Immature natural killer cell (primary cell): ENCODE results near the gene COA8. TPM values are rescaled to one million over a fixed set of nuclear protein-coding genes. Genes with fewer than 3 reads are reported as not detected.

ENCODE experiments used
- DNase-seq, 3 donors: peaks; one replicate each; pipeline ENCODE4 v3.0.0; 2022; ENCODE audit warnings: mixed read lengths in 1 of 3
- H3K27ac Mint-ChIP-seq, 6 donors: one replicate each; pipeline ENCODE4 v1.8.0; 2020; ENCODE audit warnings: mixed read lengths in 6 of 6, mild to moderate bottlenecking in 5 of 6, inconsistent platforms in 4 of 6, moderate library complexity in 3 of 6
- H3K27me3 Mint-ChIP-seq, 3 donors: one replicate each; pipeline ENCODE4 v1.8.0; 2020 to 2021; ENCODE audit warnings: low read depth in 3 of 3, mild to moderate bottlenecking in 3 of 3, mixed read lengths in 3 of 3, moderate library complexity in 3 of 3, inconsistent platforms in 1 of 3
- H3K36me3 Mint-ChIP-seq, 3 donors: one replicate each; pipeline ENCODE4 v1.8.0; 2020; ENCODE audit warnings: mixed read lengths in 3 of 3, inconsistent platforms in 2 of 3, mild to moderate bottlenecking in 2 of 3
- H3K4me1 Mint-ChIP-seq, 2 donors: one replicate each; pipeline ENCODE4 v1.8.0; 2020; ENCODE audit warnings: inconsistent platforms in 2 of 2, mild to moderate bottlenecking in 2 of 2, mixed read lengths in 2 of 2, moderate library complexity in 1 of 2
- H3K4me3 Mint-ChIP-seq, 5 donors: one replicate each; pipeline ENCODE4 v1.8.0; 2020; ENCODE audit warnings: mild to moderate bottlenecking in 5 of 5, mixed read lengths in 5 of 5, inconsistent platforms in 3 of 5, moderate library complexity in 3 of 5
- H3K9me3 Mint-ChIP-seq, 6 donors: one replicate each; pipeline ENCODE4 v1.8.0; 2020; ENCODE audit warnings: mild to moderate bottlenecking in 6 of 6, mixed read lengths in 6 of 6, inconsistent platforms in 4 of 6, moderate library complexity in 3 of 6
- polyA plus RNA-seq, 3 donors: library from polyadenylated mRNA; unstranded; fragments of 300-500 nt; fragmentation: Illumina TruSeq; gene quantifications; one replicate each; pipeline ENCODE4 v1.2.3, GENCODE V29; 2021

Gene COA8
- polyA plus RNA-seq, 3 donors from 2014 or later, result 60.6 to 87.5 (median 64.5) TPM

DNA sequence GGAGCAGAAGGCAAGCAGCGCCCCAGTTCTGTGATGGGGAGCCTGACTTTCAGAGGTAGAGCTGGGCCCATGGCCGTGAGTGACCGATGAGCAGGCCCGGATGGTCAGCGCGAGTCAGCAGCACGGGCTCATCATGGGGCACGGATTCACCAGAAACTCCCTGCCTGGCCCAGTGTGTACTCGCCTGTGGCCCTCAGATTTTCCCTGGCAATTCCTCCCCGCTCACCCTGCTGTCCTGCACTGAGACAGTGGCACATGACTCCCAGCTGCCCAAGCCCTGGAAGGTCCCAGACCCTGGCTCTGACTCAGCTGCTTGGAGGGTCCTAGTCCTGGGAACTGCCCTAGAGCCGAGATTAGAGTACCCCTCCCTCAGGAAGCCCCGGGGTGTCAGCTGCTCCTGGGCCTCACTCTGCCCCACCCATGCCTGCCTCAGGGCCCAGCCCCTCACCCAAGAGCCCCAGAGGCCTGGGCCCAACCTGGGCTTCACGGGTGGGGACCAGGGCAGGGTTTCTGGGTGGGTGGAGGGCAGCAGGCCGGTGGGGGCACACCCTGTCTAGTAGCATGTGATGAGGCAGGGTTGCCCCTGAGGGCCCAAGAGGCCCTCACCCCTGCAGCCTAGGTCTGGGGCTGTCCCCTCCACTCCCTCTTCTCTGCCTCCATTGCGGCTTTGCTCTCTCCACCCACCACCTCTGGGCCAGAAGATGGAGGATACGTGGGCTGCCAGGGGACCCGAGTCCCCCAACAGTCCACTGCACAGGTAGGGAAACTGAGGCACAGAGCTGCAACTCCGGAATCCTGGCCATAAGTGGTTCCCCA, 25.4 kb upstream of the COA8 start:
- no peak overlapping the region for H3K4me3 Mint-ChIP-seq
- peaks cover 0 to 3% (median 0%) of the 10 kb centered on the region in 3 donors for H3K27me3 Mint-ChIP-seq
- H3K9me3 Mint-ChIP-seq, result no peaks in the 10 kb centered on the region
- no peak overlapping the region for H3K27ac Mint-ChIP-seq
- no peak for DNase-seq
- no peaks in the 10 kb centered on the region for H3K4me1 Mint-ChIP-seq
- H3K36me3 Mint-ChIP-seq, result no peaks in the 10 kb centered on the region

DNA sequence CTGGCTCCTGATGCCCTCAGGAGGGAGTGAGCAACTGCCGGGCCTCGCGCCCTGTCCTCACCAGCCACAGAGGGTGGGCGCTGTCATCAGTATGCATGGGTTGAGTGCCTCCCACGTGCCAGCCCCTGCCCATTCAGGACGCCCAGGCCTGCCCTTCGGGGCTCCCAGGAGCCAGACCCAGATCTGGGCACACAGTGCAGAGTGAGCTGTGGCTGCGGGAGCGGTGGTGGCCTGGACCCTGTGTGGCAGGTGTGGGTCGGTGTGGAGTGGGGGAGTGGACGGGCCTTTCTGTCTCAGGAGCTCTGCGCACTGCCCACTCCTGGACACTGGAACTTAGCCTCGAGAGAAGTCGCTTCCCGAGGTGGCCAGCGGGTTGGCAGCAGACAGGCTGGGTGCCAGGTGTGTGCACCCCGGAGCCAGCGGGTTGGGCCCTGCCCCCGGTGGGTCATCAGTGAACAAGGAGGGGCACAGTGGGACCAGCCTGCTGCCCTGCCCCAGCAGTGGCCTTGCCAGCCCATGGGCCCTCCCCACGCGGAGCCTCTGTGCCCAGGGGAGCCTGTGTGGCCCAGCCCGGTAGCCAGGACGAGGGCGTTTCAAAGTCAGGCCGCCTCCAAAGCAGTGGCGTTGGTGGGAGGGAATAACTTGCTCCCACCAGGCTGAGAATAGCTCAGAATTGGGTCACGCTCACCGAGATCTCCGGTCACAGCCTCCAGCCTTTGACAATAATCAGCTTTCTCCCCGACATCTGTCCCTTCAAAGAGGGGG, 24.3 kb upstream of the COA8 start:
- H3K9me3 Mint-ChIP-seq, result no peaks in the 10 kb centered on the region
- no peaks in the 10 kb centered on the region for H3K36me3 Mint-ChIP-seq
- peaks cover 0 to 3% (median 0%) of the 10 kb centered on the region in 3 donors for H3K27me3 Mint-ChIP-seq
- H3K27ac Mint-ChIP-seq, result no peak overlapping the region
- DNase-seq, result no peak
- no peak overlapping the region for H3K4me3 Mint-ChIP-seq
- H3K4me1 Mint-ChIP-seq, result no peaks in the 10 kb centered on the region

DNA sequence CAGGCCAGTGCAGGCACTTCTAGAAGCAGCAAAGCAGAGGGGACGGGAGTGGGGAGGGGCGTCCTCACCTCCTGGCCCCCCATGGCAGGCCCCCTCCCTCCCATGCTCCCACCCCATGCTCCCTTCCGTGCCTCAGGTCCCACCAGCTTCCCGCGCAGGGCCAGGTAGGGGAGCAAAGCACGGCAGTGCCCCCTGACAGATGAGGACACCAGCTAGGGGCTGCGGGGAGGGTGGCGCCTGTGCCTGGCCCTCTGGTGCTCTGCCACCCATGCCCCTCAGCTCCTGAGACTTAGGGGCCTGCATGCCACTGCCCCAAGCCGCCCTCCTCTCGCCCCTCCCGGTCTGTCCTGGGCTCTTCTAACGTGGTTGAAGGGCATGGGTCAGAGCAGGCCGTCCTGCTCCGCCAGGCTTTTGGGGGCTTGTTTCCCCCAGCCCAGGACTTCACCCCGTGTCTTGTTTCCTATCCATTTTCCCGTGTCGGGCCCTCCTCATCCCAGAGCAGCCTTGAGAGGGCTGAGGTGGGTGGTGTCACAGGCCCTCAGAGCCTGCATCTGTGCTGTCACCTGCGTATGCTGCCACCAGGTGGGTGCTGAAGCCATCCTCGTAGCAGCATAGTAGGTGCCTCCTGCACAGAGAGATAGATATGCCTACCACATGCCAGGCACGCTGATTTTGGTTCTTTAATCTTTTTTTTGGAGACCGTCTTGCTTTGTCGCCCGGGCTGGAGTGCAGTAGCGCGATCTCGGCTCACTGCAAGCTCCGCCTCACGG, 23.5 kb upstream of the COA8 start:
- DNase-seq, result no peak
- Mint-ChIP-seq H3K9me3 (no peaks in the 10 kb centered on the region), H3K27ac (no peak overlapping the region), H3K36me3 (no peaks in the 10 kb centered on the region), H3K4me3 (no peak overlapping the region), H3K4me1 (no peaks in the 10 kb centered on the region), H3K27me3 (peaks cover 0 to 3% (median 0%) of the 10 kb centered on the region in 3 donors)

- H3K27ac Mint-ChIP-seq, result no peak overlapping the region
- H3K9me3 Mint-ChIP-seq, result no peaks in the 10 kb centered on the region
- H3K4me1 Mint-ChIP-seq, result no peaks in the 10 kb centered on the region
- peaks cover 0 to 4% (median 0%) of the 10 kb centered on the region in 3 donors for H3K27me3 Mint-ChIP-seq
- DNase-seq, result no peak
- H3K4me3 Mint-ChIP-seq, result no peak overlapping the region
- no peaks in the 10 kb centered on the region for H3K36me3 Mint-ChIP-seq
Measured at GRCh38 chr14:103540821-103541708, 21.7 kb upstream of the COA8 start.

DNA sequence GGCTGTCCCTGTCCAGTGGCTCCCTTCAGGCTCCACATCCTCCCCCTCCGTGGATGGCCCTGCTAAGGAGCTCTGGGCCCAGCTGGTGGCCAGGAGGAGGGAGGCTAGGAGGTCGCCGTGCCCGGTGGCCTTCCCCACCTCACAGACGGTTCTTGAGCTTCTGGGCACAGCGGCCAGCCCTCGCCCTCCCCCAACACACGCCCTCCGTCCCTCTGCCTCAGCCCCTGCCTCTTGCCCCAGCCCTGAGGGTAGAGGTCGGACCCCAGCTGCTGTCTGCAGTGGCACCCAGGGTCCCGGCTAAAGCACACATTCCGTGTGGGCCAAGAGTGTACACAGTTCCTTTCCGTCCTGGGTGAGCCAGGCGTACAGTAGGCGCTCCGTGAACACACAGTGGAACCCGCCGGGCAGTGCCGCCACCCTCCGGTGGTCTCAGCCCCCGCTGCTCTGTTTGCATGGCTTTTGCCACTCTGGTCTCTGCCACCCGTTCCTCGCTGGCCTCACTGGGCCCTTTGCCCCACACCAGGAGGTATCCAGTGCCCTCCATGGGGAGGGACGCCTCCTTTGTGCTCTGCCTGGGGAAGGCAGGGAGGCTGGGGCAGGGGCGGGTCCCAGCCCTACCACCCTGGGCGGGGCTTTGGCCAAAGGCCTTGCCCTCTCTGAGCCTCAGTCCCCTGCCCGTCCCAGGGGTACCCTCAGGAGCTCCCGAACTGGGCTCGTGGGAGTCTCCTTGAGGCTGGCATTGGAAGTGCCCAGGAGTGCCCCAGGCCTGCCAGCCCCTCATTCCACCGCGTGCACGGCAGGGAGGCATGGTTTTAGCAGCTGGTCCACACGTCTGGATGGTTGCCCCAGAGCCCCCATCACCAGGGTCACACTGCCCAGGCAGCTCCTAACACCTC, 20.8 kb upstream of the COA8 start:
- Mint-ChIP-seq H3K27me3 (peaks cover 0 to 4% (median 0%) of the 10 kb centered on the region in 3 donors), H3K36me3 (no peaks in the 10 kb centered on the region), H3K4me3 (no peak overlapping the region), H3K9me3 (no peaks in the 10 kb centered on the region), H3K4me1 (peaks cover 0 to 2% of the 10 kb centered on the region in 2 donors), H3K27ac (no peak overlapping the region)
- no peak for DNase-seq

DNA sequence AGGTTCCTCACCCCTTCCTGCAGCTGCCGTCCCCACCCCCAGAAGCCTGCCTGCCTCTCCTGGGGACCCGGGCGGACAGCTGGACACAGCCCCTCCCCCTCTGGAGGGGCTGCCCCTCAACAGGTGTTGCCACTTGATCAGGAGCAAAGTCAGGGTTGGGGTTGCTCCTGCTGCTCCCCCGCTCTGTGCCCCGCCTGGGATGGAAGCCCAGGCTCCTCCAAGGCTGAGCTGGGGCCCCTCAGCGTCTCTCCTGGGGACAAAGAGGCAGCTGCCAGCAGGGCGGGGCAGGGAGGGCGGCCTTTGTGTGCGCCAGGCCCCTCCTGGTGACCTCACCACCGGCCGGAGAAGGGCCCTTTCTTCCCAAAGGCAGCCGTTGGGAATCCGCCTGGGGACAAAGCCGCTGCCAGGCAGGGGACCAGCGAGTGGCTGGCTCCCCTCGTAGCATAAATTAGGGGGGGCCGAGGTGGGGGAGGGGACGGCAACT, 20.1 kb upstream of the COA8 start:
- no peaks in the 10 kb centered on the region for H3K9me3 Mint-ChIP-seq

DNA sequence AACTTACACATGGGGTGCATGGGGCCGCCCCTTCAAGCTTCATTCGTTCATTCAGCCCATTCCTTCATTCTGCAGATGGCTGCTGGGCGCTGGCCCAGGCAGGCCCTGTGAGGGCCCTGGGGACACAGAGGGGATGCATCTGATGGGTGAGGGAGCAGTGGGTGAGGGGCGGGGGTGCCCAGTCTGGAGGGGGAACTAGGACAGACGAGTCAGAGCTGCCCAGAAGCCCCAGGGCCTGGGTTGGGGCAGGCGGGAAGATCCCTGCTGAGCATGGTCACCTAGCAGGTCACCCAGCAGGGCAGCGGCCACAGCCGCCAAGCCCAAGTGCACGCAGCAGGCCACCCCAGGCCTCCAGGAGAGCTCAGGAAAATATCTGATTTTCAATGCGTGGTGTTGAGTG, 19.6 kb upstream of the COA8 start:
- peaks cover 0 to 2% of the 10 kb centered on the region in 2 donors for H3K4me1 Mint-ChIP-seq
- no peak for DNase-seq
- H3K27me3 Mint-ChIP-seq, result peaks cover 0 to 2% (median 1%) of the 10 kb centered on the region in 3 donors

More for the DNA sequence above, 20.1 kb upstream of the COA8 start:
- no peak overlapping the region for H3K27ac Mint-ChIP-seq
- DNase-seq, result no peak
- H3K4me3 Mint-ChIP-seq, result no peak overlapping the region
- no peaks in the 10 kb centered on the region for H3K36me3 Mint-ChIP-seq
- peaks cover 0 to 4% (median 0%) of the 10 kb centered on the region in 3 donors for H3K27me3 Mint-ChIP-seq
- peaks cover 0 to 2% of the 10 kb centered on the region in 2 donors for H3K4me1 Mint-ChIP-seq

GRCh38 chr14:103543721-103544387, 18.9 kb upstream of the COA8 start:
- Mint-ChIP-seq H3K36me3 (no peaks in the 10 kb centered on the region), H3K27me3 (peaks cover 0 to 2% (median 1%) of the 10 kb centered on the region in 3 donors), H3K4me1 (peaks cover 0 to 2% of the 10 kb centered on the region in 2 donors), H3K9me3 (no peaks in the 10 kb centered on the region), H3K27ac (no peak overlapping the region), H3K4me3 (no peak overlapping the region)
- DNase-seq, result no peak

More for the DNA sequence above, 19.6 kb upstream of the COA8 start:
- no peak overlapping the region for H3K27ac Mint-ChIP-seq
- no peaks in the 10 kb centered on the region for H3K36me3 Mint-ChIP-seq
- H3K4me3 Mint-ChIP-seq, result no peak overlapping the region
- no peaks in the 10 kb centered on the region for H3K9me3 Mint-ChIP-seq

- Mint-ChIP-seq H3K36me3 (no peaks in the 10 kb centered on the region), H3K9me3 (no peaks in the 10 kb centered on the region), H3K27me3 (peaks cover 0 to 2% (median 1%) of the 10 kb centered on the region in 3 donors), H3K4me3 (no peak overlapping the region), H3K4me1 (peaks cover 0 to 2% of the 10 kb centered on the region in 2 donors), H3K27ac (no peak overlapping the region)
- no peak for DNase-seq
Measured at GRCh38 chr14:103544388-103545218, 18.2 kb upstream of the COA8 start.

DNA sequence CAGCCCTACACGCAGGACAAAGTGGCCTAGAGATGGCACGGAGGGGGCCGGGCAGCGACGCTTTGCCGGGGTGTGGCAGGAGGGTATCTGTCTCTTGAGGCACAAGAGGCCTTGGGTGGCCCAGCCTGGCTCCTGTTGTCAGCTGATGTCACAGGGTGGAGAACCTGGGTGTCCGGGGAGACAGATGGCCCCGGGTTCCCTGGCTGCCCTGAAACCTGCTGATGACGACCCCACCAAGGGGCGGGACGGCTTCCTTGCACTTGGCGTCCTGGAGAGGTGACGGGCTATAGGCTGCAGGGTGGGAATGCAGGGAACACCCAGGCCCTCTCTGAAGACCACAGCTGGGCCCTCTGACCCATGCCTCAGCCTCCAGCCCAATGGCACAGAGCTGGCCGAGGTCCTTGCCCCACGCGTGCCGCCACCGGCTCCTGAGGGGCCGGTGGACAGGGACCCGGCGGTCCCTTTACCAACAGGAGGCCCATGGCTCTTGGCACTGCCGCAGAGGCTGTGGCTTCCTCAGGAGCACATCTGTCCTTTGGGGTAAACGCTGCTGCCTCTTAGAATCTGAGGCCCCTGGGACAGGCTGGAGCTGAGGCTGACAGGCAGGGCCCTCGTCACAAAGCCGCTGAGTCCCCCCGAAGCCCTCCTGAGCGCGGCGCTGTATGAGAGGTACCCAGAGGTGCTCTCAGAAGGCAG, 17.4 kb upstream of the COA8 start:
- no peak for DNase-seq
- Mint-ChIP-seq H3K27ac (no peak overlapping the region), H3K9me3 (no peaks in the 10 kb centered on the region), H3K27me3 (peaks cover 0 to 2% (median 1%) of the 10 kb centered on the region in 3 donors), H3K36me3 (no peaks in the 10 kb centered on the region), H3K4me1 (peaks cover 0 to 2% of the 10 kb centered on the region in 2 donors), H3K4me3 (no peak overlapping the region)
